MM.1S (cell line): ENCODE data around the gene CHAF1B.
"Not testable (repeated sequence)": the region's sequence is repeated elsewhere in the genome, so short reads cannot be mapped to it uniquely, and the experiment has no call there.

Experiments
- EZH2 ChIP-seq: fragments of 300-600 bp; sonication (generic); optimal IDR thresholded peaks from 2 replicates; pipeline ENCODE3; 2017; ENCODE audit warnings: low read depth, mild to moderate bottlenecking, antibody characterized with exemption, low read length, mixed read lengths
- EZH2phosphoT487 ChIP-seq: fragments of 300-600 bp; sonication (generic); IDR thresholded peaks from 2 replicates; pipeline ENCODE4 v1.6.1; 2018; ENCODE audit warnings: antibody characterized with exemption, low read length
- TF ChIP-seq, protein P1 (sequence below): fragments of 300-600 bp; sonication (generic); IDR thresholded peaks from 2 replicates; pipeline ENCODE4 v1.5.1; 2016; ENCODE audit warnings: antibody characterized with exemption, low read length, mixed read lengths

DNA sequence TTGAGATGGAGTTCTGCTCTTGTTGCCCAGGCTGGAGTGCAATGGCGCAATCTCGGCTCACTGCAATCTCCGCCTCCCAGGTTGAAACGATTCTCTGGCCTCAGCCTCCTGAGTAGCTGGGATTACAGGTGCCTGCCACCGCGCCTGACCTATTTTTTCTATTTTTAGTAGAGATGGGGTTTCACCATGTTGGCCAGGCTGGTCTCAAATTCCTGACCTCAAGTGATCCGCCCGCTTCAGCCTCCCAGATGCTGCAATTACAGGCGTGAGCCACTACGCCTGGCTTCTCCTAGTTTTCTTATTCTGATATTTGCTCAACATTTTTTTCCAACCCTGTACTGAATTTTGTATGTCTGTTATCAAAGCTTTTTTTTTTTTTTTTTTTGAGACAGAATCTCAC is 2.5 kb upstream of the CHAF1B start:
- TF ChIP-seq, protein P1, sequence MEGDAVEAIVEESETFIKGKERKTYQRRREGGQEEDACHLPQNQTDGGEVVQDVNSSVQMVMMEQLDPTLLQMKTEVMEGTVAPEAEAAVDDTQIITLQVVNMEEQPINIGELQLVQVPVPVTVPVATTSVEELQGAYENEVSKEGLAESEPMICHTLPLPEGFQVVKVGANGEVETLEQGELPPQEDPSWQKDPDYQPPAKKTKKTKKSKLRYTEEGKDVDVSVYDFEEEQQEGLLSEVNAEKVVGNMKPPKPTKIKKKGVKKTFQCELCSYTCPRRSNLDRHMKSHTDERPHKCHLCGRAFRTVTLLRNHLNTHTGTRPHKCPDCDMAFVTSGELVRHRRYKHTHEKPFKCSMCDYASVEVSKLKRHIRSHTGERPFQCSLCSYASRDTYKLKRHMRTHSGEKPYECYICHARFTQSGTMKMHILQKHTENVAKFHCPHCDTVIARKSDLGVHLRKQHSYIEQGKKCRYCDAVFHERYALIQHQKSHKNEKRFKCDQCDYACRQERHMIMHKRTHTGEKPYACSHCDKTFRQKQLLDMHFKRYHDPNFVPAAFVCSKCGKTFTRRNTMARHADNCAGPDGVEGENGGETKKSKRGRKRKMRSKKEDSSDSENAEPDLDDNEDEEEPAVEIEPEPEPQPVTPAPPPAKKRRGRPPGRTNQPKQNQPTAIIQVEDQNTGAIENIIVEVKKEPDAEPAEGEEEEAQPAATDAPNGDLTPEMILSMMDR, result not testable (repeated sequence)
- TF ChIP-seq EZH2phosphoT487, EZH2: not testable (repeated sequence)
